ENCODE measurements around the gene DPYD.

The DPYD gene

DNA sequence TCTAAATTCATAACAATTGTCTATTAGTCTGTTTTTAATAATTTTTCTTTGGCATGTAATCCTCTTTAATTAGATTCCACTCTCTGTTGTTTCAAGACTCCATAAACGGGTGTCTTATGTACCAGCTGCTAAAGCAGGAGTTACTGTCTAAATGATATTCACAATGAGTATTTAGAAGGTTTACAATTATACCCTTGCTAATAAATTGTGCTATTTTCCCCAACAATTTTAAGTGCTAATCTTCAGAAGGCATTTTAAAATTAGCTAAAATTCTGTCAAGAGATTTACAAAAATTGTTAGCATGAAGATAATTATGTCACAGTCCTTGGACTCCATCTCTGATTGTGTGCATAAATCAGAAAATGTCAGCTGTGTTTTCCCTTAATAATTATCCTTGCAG, 83.7 kb downstream of the DPYD start:
- no peak for DNase-seq (ENCODE audit: low read depth)

- DNase-seq (ENCODE audit: low read depth), result no peak
Measured at GRCh38 chr1:97834899-97835298, 85.9 kb downstream of the DPYD start.

DNA sequence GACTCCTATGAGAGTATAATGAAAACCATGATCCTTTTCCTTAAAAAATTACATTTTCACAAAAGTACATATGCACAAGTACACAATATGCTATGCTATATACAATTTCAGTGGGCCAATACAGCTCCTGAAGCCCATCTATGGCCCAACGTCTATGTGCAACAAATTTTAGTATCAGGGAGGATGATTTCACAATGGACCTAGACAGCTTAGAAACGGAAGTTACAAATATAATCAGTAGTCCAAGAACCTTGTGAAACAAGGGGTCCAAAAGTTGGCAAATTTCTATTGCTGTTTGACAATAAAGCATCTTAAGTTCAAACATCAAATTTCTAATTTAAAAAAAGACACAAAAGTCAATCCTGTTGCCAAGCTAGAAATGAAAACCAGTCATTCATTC, 87.0 kb downstream of the DPYD start:
- DNase-seq (ENCODE audit: low read depth), result no peak

DNA sequence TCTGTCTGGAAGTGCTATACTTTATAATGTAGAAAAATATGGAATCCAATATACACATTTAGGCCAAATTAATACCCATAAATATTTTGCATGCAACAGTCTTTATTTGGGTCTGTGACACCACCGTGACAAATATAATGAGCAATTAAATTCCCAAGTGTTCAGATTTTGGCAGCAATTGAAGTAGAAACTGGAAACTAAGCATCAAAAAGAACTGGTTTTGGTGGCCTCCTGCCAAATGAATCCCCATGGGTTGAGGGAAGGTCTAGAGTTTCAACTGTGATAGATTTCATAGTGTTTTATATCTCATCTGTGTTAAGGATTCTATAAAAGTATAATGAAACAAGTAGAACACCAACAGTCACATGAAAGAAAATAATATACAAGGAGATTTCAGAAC, 88.4 kb downstream of the DPYD start:
- DNase-seq (ENCODE audit: low read depth), result no peak

- no peak for DNase-seq (ENCODE audit: low read depth)
Measured at GRCh38 chr1:97827887-97828286, 92.9 kb downstream of the DPYD start.

DNA sequence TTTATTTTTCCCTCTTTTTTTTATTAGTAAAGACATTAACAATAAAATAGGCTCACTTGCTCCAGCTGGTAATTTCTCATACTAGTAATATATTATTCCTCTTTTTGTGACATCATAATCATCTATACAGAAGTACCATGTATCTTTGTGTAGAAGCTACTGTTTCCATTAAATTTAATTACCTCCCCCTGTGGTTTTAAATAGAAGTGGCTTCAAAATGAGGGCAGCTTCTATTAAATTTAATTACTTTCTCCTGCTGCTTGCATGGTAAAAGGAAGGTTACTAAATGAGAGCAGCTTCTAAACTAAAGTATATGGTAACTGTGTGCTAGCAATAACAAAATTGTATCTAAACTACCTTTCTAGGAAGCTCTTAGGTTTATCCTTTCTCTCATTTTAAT, 94.0 kb downstream of the DPYD start:
- DNase-seq (ENCODE audit: low read depth), result no peak

DNA sequence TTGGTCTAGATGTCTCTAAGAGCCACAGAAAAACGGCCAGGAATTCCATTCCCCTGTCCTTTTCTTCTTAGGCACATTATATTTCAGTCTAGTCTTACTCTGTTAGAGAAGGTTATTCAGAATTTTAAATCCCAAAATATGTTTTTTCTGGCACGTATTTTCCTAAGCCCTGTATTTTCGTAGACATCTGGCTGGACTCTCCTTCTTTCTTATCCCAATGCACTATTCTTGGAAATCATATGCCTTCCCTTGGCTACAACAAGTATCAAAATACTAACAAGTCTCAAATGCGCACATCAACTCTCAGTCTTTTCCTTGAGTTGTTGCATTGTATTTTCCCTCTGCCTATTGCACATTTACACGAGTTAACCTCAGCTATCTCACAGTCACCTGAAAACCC, 96.2 kb downstream of the DPYD start:
- no peak for DNase-seq (ENCODE audit: low read depth)

- no peak for DNase-seq (ENCODE audit: low read depth)
Measured at GRCh38 chr1:97824200-97824599, 96.6 kb downstream of the DPYD start.

GRCh38 chr1:97820470-97821188, 100.2 kb downstream of the DPYD start:
- DNase-seq (ENCODE audit: low read depth), result no peak

DNA sequence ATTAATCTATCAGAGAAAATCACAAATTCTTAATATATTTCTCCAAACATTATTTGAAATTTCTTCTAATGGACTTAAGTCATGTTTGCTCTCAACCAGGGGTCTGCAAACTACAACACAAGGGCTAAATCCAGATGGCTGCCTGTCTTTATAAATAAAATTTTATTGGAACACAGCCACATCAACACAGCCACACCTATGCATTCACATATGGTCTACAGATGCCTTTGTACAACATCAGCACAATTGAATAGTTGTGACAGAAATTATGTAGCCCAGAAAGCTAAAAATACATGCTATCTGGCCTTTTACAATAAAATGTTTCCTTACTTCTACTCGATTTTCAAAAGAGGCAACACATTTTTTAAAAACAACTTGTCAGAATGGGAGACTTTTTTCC, 103.9 kb downstream of the DPYD start:
- DNase-seq (ENCODE audit: low read depth), result no peak

DNA sequence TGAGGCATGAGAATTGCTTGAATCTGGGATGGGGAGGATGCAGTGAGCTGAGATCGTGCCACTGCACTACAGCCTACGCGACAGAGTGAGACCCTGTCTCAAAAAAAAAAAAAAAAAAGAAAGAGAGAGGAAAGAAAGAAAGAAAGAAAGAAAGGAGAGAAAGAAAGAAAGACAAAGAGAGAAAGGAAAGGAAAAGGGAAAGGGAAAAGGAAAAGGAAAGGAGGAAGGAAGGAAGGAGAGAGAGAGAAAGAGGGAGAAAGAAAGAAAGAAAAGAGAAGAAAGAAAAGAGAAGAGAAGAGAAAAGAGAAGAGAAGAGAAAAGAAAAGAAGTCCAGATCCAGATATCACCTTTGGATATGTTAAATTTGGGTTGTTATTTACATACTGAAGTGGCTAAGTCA, 106.0 kb downstream of the DPYD start:
- no peak for DNase-seq (ENCODE audit: low read depth)

GRCh38 chr1:97814121-97814520, 106.7 kb downstream of the DPYD start:
- no peak for DNase-seq (ENCODE audit: low read depth)

DNA sequence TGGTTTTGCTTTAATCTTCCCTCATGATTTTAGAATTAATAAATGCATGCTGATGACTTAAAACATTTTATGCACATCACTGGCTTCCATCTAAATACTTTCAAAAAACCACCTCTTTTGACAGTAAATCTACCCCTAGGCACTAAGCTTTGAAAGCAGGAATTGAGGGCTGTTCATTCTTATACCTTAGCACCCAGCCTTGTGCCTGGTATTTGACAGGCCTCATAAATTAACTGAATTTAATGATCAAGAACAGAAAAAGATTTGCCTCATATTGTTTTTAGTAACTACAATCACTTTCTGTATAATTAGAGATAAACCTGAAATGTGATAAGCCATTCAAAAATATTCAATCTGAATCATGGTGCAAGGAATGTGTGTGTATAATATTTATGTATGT, 108.8 kb downstream of the DPYD start:
- no peak for DNase-seq (ENCODE audit: low read depth)

DNA sequence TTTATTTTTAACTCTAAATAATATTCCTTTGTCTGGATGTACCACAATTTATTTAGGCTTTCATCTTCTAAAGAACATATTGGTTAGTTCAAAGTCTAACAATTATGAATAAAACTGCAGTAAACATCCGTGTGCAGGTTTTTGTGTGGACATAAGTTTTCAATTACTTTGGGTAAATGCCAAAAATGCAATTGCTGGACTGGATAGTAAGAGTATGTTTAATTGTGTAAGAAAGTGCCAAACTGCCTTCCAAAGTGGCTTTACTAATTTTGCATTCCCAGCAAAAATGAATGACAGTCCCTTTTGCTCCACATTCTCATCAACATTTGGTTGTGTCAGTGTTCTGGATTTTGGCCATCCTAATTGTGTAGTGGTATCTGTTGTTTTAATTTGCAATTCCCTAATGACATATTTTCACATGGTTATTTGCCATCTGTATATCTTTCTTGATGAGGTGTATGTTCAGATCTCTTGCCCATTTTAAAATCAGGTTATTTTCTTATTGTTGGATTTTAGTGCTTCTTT, 113.8 kb downstream of the DPYD start:
- no peak for DNase-seq (ENCODE audit: low read depth)

- no peak for DNase-seq (ENCODE audit: low read depth)
Measured at GRCh38 chr1:97806326-97806725, 114.5 kb downstream of the DPYD start.

DNA sequence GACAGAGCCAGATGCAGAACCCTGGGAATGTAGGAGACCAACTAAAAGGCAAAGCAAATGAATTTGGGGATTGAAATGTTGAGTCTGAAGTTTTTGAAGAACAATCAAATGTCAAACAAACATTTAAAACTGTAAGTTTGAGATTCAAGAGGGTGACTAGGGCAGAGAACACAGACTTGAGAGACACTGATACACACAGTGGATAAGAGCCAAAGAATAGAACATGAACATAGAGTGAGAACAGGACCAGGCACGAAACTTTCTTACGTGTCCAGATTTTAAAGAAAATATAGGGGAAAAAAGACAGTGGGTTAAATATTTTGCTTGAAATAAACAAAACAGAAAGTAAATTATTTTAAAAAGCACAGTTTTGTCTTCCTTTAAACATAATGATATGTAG, 115.7 kb downstream of the DPYD start:
- no peak for DNase-seq (ENCODE audit: low read depth)

DNA sequence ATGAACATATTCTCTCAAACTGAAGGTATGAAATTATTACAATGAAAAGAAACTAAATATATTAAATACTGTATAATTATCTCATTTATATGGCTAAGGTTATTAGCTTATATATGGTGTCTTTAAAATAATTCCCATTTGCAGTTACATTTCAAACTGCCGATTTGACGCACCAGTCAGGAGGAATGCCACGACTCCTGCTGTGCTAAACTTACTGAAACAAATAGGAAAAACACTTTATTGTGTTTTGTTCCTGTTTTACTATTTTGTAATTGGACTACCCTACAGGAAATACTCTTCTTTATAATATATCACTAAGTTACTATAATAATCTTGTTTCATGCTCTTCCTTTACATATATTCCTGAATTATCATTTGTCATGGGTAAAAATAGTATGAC, 117.8 kb downstream of the DPYD start:
- DNase-seq (ENCODE audit: low read depth), result no peak

- DNase-seq (ENCODE audit: low read depth), result no peak
Measured at GRCh38 chr1:97802011-97802410, 118.8 kb downstream of the DPYD start.

- DNase-seq (ENCODE audit: low read depth), result no peak
Measured at GRCh38 chr1:97797403-97798183, 123.2 kb downstream of the DPYD start.

DNA sequence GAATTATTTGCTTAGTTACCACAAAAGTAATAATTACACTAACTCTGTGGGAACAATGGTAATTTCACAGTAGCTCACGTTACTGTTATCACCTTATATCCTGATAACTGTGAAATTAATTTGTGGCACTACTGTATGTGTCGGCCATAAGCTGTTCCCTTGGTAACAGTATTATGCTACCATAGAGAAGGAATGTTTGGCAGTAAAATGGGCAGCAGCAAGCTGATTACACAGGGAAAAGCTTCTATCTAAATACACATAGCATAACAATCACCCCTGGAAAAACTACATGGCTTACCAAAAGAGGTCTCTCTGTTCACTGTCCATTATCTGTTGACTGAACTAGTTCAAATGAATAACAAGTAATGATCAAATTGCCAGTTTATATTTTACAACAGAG, 124.1 kb downstream of the DPYD start:
- DNase-seq (ENCODE audit: low read depth), result no peak

DNA sequence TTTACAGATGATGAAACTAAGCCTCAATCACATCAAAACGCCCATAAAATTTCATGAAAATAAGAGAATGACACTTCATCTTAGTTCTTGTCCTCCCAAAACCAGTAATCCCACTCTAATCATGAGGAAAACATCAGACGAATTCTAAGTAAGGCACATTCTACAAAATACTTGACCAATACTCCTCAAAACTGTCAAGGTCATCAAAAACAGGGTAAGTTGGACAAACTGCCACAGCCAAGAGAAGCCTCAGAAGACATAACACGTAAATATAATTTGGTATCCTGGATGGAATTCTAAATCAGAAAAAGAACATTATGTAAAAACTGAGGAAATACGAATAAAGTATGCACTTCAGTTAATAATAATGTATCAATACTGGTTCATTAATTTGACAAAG, 128.2 kb downstream of the DPYD start:
- DNase-seq (ENCODE audit: low read depth), result no peak

DNA sequence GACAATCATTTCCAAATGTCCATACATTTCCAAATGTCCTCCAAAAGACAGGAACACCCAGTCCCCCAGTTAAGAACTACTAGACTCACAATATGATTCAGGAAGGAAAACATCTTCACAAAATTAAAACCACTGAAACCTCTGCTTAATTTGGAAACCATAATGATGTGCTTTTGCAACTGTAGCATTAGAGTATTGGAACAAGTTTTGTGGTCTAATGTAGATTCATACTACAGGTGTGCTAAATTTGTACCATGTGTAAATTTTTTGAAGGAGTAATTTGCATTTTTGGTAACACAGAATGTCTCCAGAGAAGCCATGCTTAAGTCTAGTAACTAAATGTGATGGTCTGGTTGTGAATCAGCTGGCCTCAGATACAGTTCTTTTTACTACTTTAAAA, 129.6 kb downstream of the DPYD start:
- DNase-seq (ENCODE audit: low read depth), result no peak

GRCh38 chr1:97787231-97787630, 133.6 kb downstream of the DPYD start:
- DNase-seq (ENCODE audit: low read depth), result no peak

GRCh38 chr1:97784661-97785060, 136.2 kb downstream of the DPYD start:
- no peak for DNase-seq (ENCODE audit: low read depth)
